ENCODE data around the gene SCLY. TPM values are rescaled to one million over a fixed set of nuclear protein-coding genes. Genes with fewer than 3 reads are reported as not detected.
A peak's percentile ranks its signal among the peaks of the same experiment; 100 is the strongest.

Gene SCLY
- total and polyA plus RNA-seq, 8 donors: 5.4 to 12.8 (median 11.4) TPM

DNA sequence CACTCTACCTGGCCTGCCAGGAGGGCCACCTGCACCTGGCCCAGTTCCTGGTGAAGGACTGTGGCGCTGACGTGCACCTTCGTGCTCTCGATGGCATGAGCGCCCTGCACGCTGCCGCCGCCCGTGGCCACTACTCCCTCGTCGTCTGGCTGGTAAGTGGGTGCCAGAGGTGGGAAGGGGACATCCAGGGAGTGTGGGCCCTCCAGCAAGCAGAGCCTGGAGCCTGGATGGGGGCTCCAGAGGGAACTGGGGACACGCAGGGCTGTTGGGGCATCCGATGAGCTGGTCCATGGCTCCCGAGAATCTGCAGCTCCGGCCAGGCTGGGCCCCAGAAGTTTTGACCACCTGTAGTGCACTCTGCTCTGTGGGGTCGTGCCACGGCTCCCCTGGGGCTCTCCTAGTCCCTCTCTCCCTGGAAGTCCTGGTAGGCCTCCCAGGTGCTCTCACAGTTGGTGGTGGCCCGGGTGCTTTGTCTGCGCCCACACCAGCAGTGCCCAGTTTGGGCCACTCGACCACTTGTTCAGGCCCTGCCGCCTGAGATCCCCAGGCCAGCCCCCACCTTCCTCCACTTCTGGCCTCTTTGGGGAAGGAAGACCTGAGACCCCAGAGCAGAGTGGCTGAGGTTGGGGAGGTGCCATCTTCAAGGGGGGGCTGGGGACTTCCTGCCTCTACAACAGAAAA, 44.0 kb downstream of the SCLY start:
- intact Hi-C loops (cut with DNase I; ENCODE audit: low total_unique reads): no loop called here

DNA sequence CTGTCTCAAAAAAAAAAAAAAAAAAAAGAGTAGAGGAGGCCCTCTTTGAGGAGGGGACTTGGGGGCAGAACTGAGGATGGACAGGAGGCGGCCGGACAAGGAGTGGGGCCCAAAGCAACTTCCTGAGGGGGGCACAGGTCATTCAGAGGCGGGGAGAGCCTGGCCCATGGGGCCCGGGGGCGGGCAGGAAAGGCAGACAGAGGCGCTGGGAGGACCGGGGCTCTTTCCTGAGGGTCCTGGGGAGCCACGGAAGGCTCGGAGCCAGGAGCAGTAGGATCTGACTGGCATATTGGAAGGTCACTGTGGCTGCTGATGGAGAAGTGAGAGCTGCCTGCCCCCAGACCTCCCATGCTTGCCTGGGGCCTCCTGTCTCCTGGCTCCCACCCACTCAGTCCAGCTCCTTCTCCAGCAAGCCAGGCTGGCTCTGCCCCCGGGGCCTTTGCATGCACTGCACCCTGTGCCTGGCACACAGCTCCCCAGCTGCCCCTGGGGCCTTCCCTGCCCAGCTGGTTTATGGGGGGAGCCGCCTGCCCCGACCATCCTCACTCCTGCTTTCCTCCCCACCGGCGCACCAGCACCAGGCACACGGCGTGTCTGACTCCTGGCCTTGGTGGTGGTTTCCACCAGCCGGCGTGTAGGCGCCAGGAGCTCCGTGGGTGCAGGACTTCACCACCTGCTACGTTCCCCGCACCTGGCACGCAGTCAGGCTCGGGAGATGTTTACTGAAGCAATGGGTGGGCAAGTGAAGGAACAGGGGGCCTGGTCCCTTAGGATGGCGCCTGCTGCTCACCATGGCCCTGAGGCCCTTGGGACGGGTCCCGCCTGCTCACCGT, 44.9 kb downstream of the SCLY start:
- Histone ChIP-seq H3K27me3 (peaks cover 0 to 9% (median 0%) of the 10 kb centered on the region in 3 donors), H3K36me3 (no peaks in the 10 kb centered on the region), H3K9me3 (no peaks in the 10 kb centered on the region), H3K4me3 (no peak overlapping the region), H3K27ac (no peak overlapping the region), H3K4me1 (peaks cover 0 to 18% (median 13%) of the 10 kb centered on the region in 4 donors)
- WGBS, 5 donors: 88 to 93% (median 89%) methylated on average over 14 to 28 of the region's 28 CpGs
- no peak for DNase-seq
- TF ChIP-seq EP300 (IDR thresholded peaks at IDR 0.05): no peak
- TF ChIP-seq, protein P1, sequence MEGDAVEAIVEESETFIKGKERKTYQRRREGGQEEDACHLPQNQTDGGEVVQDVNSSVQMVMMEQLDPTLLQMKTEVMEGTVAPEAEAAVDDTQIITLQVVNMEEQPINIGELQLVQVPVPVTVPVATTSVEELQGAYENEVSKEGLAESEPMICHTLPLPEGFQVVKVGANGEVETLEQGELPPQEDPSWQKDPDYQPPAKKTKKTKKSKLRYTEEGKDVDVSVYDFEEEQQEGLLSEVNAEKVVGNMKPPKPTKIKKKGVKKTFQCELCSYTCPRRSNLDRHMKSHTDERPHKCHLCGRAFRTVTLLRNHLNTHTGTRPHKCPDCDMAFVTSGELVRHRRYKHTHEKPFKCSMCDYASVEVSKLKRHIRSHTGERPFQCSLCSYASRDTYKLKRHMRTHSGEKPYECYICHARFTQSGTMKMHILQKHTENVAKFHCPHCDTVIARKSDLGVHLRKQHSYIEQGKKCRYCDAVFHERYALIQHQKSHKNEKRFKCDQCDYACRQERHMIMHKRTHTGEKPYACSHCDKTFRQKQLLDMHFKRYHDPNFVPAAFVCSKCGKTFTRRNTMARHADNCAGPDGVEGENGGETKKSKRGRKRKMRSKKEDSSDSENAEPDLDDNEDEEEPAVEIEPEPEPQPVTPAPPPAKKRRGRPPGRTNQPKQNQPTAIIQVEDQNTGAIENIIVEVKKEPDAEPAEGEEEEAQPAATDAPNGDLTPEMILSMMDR (IDR thresholded peaks at IDR 0.05): no peak
- TF ChIP-seq POLR2A (IDR thresholded peaks at IDR 0.05): no peak
- TF ChIP-seq POLR2AphosphoS5 (IDR thresholded peaks at IDR 0.05): no peak
- intact Hi-C loops (cut with DNase I; ENCODE audit: low total_unique reads): no loop called here

More for the DNA sequence above, 44.0 kb downstream of the SCLY start:
- 86 to 93% (median 91%) methylated on average over 8 to 21 of the region's 21 CpGs for WGBS, 5 donors
- peaks cover 0 to 18% (median 14%) of the 10 kb centered on the region in 4 donors for H3K4me1 ChIP-seq
- H3K9me3 ChIP-seq: no peaks in the 10 kb centered on the region
- no peak for DNase-seq
- no peak overlapping the region for H3K4me3 ChIP-seq
- TF ChIP-seq POLR2AphosphoS5 (IDR thresholded peaks at IDR 0.05) (no peak), EP300 (IDR thresholded peaks at IDR 0.05) (no peak), POLR2A (IDR thresholded peaks at IDR 0.05) (no peak)
- TF ChIP-seq, protein P1 (IDR thresholded peaks at IDR 0.05): no peak
- no peak overlapping the region for H3K27ac ChIP-seq
- H3K36me3 ChIP-seq: no peaks in the 10 kb centered on the region
- H3K27me3 ChIP-seq: peaks cover 0 to 9% (median 0%) of the 10 kb centered on the region in 3 donors

DNA sequence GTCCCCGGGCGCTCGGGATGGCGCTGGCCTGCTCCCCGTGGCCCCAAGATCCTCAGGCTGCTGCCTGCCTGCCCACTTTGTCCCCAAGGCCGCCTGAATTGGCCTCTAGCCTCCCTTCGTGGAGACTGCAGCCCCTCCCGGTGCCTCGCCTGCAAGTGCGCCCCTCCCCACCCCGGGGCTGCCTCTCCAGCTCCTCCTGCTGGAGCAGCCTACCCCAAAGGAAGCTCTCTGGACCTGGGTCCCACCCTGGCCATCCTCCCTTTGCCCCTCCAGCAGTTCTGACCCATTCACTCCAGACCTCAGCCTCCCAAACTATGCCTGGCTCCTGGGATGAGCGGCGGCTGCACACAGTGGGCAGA, 45.5 kb downstream of the SCLY start:
- Histone ChIP-seq H3K4me3 (no peak overlapping the region), H3K4me1 (peaks cover 0 to 18% (median 13%) of the 10 kb centered on the region in 4 donors), H3K9me3 (no peaks in the 10 kb centered on the region), H3K36me3 (no peaks in the 10 kb centered on the region), H3K27ac (no peak overlapping the region), H3K27me3 (peaks cover 0 to 9% (median 0%) of the 10 kb centered on the region in 3 donors)
- intact Hi-C loops (cut with DNase I; ENCODE audit: low total_unique reads): no loop called here
- 72 to 85% (median 81%) methylated on average over 13 of the region's 13 CpGs for WGBS, 5 donors
- no peak for TF ChIP-seq POLR2A (IDR thresholded peaks at IDR 0.05)
- TF ChIP-seq, protein P1 (IDR thresholded peaks at IDR 0.05): no peak
- no peak for TF ChIP-seq EP300 (IDR thresholded peaks at IDR 0.05)
- no peak for TF ChIP-seq POLR2AphosphoS5 (IDR thresholded peaks at IDR 0.05)
- no peak for DNase-seq

DNA sequence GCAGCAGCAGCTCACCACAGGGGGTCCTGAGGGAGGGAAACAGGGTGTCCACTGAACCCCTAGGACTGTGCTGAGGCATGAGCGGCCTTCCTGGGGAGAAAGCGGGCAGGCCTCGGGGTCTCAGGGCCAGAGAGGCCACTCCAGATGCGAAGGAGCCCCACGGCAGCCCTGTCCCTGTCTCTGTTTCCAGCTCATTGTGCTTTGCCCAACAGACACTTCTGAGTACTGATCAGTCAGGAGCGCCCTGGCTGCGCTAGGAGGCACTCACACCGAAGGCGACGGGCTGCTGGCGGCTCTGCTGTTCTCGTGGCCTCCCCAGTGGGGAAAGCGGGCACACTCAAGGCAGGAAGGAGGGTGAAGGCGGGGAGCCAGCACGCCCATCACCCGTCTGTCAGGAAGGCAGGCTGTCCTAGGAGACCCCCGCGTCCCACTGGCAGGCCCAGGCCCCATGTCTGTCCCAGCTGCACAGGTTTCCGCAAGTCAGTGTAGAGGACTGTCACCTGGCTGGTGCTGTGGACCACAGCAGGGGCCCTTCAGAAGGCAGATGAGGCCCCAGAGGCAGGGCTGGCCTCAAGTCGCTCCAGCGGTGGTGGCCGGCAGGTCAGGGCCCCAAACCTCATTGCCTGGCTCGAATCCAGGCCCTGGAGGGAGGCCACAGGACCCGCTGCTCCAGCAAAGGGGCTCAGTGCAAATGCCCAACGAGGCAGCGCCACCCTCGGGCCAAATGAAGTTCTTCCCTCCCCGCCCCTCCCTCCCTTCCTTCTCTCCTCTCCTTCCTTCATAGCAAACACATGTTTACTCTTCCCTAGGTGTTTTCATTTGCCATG, 46.1 kb downstream of the SCLY start:
- TF ChIP-seq POLR2AphosphoS5 (IDR thresholded peaks at IDR 0.05): no peak
- TF ChIP-seq, protein P1 (IDR thresholded peaks at IDR 0.05): peak in 1 of 7 experiments; percentile 38
- Histone ChIP-seq H3K27me3 (peaks cover 0 to 9% (median 0%) of the 10 kb centered on the region in 3 donors), H3K36me3 (no peaks in the 10 kb centered on the region), H3K9me3 (no peaks in the 10 kb centered on the region), H3K4me3 (peak overlapping the region; percentile 18 to 27 (median 25)), H3K4me1 (peaks cover 0 to 18% (median 13%) of the 10 kb centered on the region in 4 donors), H3K27ac (no peak overlapping the region)
- 63 to 82% (median 71%) methylated on average over 23 to 28 of the region's 28 CpGs for WGBS, 5 donors
- intact Hi-C loops (cut with DNase I; ENCODE audit: low total_unique reads): no loop called here
- DNase-seq: peak; percentile 46 to 50
